GM19397 (cell line): ENCODE measurements around the gene OVOL1.
A peak's percentile ranks its signal among the peaks of the same experiment; 100 is the strongest.
"Not testable (repeated sequence)": the region's sequence is repeated elsewhere in the genome, so short reads cannot be mapped to it uniquely, and the experiment has no call there.

ENCODE experiments used
- ATAC-seq: cut with Tn5 transposase; IDR thresholded peaks from one replicate; pipeline ENCODE4 v1.9.1; 2021; ENCODE audit warnings: mild to moderate bottlenecking, moderate library complexity; ENCODE audit not compliant: unreplicated experiment

Gene OVOL1

DNA sequence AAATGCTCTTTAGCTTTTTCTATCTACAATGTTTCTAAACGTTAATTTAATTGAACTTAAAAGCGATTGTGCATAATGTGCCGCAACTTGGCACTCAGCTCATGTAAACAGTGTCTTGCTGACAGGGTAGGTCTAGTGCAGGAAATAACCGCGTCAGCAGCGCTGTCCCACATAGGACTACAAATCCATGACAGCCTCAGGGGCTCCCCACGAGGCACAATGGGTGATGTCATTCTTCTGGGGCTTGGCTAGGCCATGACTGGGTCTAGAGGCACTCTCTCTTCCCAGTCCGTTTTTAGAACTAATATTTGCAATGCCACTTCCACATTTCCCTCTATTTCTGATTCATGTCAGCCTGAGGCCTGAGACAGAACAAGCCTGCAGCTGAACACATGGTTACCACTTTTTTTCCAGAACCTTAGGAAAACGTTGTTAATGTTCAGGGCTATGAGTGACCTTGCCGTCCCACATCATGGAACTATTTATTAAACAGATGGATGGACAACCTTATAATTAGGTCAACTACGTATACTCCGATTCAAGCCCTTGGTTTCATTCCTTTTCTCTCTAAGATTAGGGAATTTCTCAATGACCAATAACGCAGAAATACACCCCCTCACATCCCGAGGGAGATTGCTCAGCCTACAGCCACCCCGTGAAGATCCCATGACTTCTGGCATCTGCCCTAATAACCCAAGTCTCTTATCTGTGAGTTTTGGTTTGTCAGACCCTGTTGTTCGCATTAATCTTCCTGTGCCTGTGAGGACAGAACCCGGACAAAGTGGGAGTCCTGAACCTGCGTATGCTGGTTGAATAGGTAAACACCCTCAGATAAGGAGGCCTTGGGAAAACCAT lies 27.5 kb downstream of the OVOL1 start:
- no peak for ATAC-seq

DNA sequence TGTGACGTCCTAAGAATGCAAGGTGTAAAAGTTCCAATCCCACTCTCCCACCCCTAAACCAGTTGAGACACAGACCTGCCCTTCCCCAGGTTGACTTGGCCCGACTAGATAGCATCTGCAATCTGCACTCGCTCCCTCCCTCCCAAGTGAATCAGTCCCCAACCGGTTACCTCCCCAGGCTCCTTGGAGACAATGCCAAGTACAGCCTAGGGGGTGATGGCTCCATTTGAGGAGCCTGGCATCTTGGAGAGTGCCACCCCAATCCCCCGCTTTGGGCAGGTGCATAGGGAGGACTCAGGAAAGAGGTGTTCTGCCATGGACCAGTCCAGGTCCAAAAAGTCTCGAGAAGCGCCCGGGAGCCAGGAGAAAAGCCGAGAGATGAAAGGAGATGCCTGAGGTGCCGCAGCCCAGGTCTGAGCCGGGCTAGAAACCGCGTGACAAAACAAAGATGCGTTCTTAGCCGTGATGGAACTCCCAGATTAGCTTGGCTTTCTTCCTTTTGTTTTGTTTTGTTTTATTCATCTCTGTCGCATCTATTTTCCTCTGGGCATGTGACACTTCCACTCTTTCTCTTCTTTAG lies 28.2 kb downstream of the OVOL1 start:
- ATAC-seq, result no peak

DNA sequence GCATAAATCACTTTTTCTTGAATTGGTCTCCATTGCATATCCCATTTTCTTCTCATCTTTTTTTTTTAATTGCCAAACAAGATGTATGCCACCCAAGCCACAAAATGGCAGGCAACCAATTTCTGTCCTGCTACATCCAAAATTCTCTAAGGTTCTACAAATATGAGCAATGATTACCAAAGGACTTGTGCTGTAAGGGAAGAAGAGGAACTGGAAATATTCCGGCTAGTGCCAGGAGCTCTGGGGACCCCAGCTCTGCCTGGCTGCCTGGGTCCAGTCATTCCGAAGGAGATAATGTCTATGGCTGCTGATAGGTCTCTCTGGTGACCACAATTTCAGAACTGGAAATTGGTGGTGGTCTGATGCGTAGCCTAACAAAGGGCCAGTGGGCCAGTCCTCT lies 29.8 kb downstream of the OVOL1 start:
- no peak for ATAC-seq

DNA sequence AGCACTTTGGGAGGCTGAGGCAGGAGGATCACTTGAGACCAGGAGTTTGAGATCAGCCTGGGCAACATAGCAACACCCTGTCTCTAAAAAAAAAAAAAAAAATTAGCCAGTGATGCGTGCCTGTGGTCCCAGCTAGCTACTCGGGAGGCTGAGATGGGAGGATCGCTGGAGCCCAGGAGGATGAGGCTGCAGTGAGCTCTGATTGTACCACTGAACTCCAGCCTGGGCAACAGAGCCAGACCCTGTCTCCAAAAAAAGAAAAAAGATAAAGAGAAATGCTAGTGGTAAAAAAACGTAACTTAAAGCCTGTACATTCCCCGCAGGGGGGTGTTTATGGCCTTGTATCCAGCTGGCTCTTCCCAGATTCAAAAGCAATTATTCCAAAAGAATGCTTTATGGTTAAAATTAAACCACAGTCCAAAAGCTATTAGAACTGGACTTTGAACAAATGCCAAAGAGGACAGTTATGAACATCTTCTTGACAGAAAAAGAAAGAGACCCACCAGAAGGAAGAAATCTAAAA lies 30.5 kb downstream of the OVOL1 start:
- ATAC-seq, result no peak

DNA sequence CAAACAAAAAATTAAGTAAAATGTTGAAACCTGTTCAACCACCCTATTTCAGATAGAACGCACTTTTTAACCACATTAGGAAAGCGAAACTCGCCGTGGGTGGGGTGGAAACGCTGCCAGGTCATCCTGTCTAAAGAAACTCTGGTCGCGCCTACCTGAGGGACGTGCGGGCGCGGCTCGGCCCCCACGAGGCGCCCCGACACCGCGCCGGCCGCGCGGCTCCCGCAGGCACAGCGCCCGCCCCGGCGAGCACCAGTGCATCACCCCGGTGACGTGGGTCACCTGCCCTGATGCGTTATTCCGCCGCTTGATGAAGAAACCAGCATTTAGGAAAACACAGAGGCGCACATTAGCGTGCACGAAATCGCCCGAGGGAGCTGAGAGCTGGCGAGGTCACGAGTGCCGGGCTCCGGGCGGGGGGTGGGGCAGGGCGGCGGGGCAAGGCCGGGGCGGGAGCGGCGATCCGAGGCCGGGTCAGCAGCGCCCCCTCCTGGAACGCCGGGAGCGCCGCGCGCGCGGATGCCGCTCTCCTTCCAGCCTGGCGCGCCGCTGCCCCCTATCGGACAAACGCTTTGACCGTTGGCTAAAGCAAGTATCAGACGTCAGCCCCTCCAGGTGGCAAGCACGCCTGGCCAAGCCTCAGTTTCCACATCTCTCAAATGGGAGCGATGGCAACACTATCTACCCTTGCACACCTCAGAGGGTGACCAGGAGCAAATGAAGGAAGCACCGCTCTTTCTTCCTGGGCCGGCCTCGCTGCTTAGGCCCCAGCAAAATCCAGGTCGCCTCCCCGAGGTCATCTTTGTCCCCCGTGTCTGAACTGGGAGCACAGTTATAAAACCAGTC lies 31.2 kb downstream of the OVOL1 start:
- peak; percentile 83 for ATAC-seq

DNA sequence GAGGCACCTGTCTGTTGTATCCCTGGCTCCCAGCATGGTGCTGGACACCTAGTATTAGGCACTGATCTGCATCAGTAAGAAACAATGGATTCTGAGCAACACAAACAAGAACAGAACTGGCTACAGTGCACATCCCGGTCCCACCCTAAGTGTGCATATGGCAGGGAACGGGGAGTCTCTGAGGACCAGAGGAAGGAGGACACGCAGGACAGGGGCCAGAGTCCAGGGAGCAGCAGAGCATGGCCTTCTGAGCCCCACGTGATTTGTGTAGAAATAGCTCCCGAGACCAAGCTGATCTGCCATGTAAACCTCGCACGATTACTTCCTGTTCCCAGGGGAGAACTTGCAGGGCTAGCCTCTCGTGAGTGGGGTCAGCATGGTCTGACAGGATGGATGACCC lies 34.2 kb downstream of the OVOL1 start:
- ATAC-seq, result no peak

DNA sequence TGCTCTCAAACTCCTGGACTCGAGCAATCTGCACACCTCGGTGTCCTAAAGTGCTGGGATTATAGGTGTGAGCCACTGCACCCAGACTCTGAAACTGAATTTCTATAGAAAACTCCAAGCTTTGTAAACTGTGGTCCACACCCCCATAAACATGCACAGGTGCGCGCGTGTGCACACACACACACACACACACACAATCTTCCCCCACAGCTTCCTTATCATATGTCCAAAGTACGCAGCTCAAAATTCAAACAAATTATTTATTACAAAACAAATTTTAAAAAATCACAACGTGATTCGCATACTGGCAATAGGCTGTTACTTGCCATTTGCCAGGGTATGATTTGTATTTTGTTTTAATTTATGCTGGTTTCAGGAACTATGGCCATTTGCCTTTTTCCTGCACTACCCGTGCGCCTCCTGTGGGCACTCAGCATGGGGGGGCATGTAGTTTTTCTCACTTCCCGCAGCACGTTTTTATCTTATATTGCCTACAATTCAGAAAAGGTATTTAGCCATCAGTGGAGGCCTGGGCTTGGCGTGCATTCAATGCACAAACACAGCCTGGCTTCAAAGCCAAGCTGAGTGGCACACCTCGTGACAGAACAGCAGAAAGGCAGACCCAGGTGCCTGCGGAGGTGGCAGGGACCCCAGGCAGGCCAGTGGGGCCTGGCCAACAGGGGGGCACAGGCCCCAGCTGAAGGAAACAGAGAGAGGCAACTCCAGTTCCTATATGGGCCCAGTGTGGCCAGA lies 36.1 kb downstream of the OVOL1 start:
- ATAC-seq, result no peak

DNA sequence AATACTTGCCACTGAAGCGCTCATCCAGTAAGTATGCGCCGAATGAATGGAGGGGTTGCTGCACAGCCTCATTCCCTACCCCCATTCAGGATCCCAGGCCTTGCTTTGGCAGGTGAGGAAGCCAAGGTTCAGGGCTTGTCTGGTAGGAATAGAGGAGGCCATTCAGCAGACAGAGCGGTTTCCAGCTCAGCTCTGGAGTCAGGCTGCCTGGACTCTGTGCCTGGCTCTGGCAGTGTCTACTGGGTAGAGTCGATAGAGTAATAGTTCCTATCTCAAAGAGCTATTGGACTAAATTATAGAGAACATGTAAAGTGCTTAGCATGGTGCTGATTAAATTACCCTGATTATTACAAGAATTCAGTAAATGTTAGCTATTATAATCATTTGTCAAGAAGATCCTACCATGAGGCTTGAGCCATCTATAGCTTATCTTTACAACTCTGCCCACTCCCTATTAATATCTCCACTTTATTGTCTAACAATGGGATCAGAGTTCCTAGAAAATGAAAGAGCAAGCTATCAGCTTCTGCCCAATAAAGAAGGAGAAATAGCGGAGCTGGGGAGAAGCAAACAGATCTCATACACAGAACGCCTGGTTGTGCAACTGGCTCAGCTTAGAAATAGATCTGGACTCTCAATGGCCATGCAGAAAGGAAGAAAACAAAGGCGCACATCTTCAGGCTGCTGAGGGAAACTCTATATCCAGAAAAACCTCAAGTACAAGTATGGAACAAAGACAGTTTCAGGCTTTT lies 40.3 kb downstream of the OVOL1 start:
- no peak for ATAC-seq

DNA sequence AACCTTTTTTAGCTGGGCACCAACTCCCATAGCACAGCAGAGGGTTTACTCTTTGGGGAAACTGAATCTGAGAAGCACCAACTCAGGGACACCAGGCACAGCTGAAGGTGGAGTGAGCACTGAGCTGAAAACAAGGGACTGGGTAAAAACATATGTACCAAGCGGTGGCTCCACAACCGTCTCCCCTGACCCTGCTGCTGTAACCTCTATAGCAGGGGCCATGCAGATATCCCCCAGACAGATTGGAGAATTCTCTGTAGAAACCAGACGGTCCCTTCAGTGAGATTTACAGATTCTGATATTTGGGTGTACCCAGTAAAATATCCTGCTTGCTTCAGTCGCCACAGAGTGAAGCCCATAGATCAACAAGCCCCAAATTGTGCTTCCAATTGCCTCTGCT lies 42.6 kb downstream of the OVOL1 start:
- ATAC-seq, result no peak

DNA sequence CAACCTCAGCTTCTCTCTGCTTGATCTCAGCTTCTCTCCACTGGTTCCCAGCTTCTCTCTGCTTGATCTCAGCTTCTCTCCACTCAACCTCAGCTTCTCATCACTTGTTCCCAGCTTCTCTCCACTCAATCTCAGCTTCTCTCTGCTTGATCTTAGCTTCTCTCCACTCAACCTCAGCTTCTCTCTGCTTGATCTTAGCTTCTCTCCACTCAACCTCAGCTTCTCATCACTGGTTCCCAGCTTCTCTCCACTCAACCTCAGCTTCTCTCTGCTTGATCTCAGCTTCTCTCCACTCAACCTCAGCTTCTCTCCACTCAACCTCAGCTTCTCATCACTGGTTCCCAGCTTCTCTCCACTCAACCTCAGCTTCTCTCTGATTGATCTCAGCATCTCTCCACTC lies 45.4 kb downstream of the OVOL1 start:
- ATAC-seq, result not testable (repeated sequence)

DNA sequence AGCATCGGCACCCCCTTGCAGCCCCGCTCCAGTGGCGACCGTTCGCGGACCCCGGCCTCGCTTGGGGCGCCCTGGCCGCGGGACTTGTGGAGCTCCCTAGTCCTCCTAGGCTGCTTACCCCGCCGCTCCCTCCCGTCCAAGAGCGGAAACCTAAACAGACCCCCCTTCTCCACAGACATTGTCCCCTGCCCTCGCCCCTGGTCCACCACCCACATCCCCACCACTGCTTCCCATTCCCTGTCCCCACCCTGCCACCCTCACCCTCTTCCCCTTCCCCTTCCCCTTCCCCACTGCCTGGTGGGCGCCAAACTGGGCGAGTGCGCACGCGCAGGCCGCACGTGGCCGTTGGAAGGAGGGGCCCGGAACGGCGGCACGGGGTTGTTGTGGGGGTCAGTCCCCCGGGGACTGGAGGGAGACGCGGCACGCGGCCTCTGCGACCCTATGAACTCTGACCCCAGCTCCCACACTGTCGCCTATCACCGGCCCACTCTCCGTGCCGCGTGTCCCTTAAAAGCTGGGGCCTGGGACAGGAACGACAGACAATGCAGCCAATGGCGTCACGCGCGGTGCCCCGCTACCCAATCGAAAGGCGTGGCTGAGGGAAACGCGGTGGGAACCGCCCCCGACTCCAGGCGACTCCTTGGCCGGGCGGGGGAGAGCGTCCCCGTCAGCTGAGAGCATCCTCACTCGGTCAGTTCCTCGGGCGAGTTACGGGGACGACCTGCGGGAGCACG lies 46.6 kb downstream of the OVOL1 start, which contains the start of gene SNX32:
Gene SNX32 (plus strand): TSS at position 667 of the 734 bp plus-strand sequence. CDS start 103 bp downstream, outside the sequence.
- peak; percentile 93 for ATAC-seq

DNA sequence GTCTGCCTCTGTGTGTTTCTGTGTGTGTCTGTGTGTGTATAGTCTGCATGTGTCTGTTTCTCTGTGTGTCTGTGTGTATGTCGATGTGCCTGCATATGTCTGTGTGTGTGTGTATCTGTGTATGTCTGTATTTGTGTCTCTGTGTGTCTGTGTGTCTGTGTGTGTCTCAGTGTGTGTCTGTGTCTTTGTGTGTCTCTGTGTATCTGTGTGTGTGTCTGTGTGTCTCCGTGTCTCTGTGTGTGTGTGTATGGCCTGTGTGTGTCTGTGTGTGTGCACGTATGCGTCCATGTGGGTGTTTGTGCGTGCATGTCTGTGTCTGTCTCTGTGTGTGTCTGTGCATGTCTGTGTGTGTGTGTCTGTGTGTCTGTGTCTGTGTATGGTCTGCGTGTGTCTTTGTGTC lies 47.3 kb downstream of the OVOL1 start:
- no peak for ATAC-seq

DNA sequence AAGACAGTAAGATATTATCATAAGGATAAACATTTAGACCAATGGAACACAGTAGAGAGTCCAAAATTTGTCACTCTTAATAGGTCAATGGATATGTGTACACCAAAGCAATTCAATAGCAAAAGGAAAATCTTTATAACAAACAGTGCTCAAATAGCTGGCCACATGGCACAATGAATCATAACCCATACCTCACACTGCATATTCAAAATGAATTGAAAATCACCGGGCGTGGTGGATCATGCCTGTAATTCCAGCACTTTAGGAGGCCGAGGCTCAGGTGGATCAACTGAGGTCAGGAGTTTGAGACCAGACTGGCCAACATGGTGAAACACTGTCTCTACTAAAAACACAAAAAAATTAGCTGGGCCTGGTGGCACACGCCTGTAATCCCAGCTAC lies 55.3 kb downstream of the OVOL1 start:
- ATAC-seq, result no peak

DNA sequence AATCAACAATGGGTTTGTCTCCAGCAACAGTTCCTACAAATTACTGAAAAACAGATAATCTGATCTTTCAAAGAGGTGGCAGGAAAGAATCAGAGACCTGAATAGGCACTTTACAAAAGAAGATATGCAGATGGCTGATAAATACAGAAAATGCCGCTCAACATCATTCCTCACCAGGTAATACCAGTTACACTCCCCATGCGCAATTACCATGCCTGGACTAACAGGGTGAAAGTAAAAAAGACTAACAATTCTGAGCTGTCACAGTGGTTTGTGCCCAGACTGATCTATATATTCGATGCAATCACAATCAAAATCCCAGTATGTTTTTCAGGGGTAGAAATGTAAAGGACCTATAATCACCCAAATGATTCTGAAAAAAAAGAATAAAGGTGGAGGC lies 56.9 kb downstream of the OVOL1 start:
- no peak for ATAC-seq

DNA sequence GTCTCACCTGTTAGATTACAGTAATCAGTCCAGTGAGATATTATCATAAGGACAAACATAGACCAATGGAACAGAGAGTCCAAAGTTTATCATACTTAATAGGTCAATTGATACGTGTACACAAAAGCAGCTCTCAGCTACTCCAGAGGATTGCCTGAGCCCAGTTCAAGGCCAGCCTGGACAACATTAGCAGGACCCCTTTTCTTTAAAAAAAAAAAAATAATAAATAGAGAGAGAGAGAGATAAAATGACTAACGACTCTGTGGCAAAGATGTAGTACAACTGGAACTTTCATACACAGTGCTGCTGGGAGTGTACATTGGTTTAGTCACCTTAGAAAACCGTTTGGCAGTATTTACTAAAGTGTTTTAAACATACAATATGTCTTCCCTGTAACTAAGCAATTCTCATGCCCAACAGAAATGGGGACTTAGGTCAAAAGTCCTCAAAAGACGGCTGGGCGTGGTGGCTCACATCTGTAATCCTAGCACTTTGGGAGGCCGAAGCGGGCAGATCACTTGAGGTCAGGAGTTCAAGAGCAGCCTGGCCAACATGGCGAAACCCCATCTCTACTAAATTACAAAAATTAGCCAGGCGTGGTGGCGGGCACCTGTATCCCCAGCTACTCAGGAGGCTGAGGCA lies 57.5 kb downstream of the OVOL1 start:
- ATAC-seq, result no peak
